HepG2 (cell line): ENCODE results near the gene NOP14.

ENCODE experiments used
- CTCF ChIP-seq: sonication (generic); formaldehyde crosslinking; IDR thresholded peaks from 2 replicates; pipeline ENCODE4 v1.5.0; 2020; ENCODE audit warnings: mild to moderate bottlenecking, missing genetic modification reagents, moderate library complexity
- KDM5B ChIP-seq: sonication (generic); formaldehyde crosslinking; IDR thresholded peaks from 2 replicates; pipeline ENCODE4 v1.4.0; 2020; ENCODE audit warnings: missing genetic modification reagents, mild to moderate bottlenecking, borderline replicate concordance
- KLF13 ChIP-seq: sonication (generic); formaldehyde crosslinking; IDR thresholded peaks from 2 replicates; pipeline ENCODE4 v1.4.0; 2020; ENCODE audit warnings: mild to moderate bottlenecking, missing genetic modification reagents
- PHF21A ChIP-seq: sonication (generic); formaldehyde crosslinking; IDR thresholded peaks from 2 replicates; pipeline ENCODE4 v1.5.0; 2020; ENCODE audit warnings: mild to moderate bottlenecking, missing genetic modification reagents
- SMAD3 ChIP-seq: sonication (generic); formaldehyde crosslinking; IDR thresholded peaks from 2 replicates; pipeline ENCODE4 v1.4.0; 2020; ENCODE audit warnings: missing genetic modification reagents
- ZNF160 ChIP-seq: sonication (generic); formaldehyde crosslinking; IDR thresholded peaks from 2 replicates; pipeline ENCODE4 v1.8.0; 2022; ENCODE audit warnings: mild to moderate bottlenecking, inconsistent platforms, missing genetic modification reagents

- TF ChIP-seq CTCF (CRISPR knock-in tag), result no peak
- TF ChIP-seq PHF21A (CRISPR knock-in tag), result no peak
- TF ChIP-seq KDM5B, result no peak
- no peak for TF ChIP-seq ZNF160
- no peak for TF ChIP-seq SMAD3
- no peak for TF ChIP-seq KLF13 (CRISPR knock-in tag)
These were observed 1.6 kb upstream of the NOP14 start for GRCh38 chr4:2964706-2965258.
